Ammon's horn (tissue), 1 donor: Measurements from ENCODE around the gene MTG1.
"Not testable (repeated sequence)": the region's sequence is repeated elsewhere in the genome, so short reads cannot be mapped to it uniquely, and the experiment has no call there.

ENCODE experiments used
- DNase-seq: peaks from one replicate; pipeline ENCODE4 v3.0.0-alpha.2; 2016; ENCODE audit warnings: low spot score

MTG1 gene

DNA sequence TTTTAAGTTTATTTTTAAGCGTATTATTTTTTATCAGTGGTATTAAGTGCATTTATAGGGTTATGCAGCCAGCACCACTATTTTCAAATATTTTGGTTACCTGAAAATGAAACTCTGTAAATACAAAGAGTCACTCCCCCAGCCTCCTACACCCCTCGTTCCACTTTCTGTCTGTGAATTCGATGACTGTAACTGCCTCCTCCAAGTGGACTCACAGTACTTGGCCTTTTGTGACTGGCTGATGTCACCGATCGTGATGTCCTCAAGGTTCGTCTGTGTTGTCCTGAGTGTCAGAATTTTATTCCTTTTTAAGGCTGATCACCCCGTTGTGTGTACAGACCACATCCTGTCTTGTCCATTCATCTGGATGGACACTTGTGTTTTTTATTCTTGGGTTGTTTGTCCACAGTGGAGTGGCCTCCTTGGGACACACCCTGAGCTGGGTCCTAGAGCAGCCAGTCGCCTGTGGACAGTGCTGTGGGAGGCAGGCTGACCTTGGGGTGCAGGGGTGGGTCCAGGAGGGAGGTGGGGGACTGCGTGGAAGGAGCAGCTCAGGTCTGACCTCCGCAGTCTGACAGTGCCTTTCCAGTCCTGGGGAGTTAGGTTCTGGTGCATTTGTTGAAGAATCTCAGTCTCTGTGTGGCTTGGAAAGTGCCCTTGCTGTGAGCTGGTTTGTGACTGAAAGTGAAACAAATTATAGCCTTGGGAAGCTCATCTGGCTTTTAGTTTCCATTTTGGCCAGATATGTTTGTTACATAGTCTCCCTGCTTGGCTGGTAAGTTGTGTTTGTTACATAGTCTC, 6.9 kb downstream of the MTG1 start:
- DNase-seq = no peak

DNA sequence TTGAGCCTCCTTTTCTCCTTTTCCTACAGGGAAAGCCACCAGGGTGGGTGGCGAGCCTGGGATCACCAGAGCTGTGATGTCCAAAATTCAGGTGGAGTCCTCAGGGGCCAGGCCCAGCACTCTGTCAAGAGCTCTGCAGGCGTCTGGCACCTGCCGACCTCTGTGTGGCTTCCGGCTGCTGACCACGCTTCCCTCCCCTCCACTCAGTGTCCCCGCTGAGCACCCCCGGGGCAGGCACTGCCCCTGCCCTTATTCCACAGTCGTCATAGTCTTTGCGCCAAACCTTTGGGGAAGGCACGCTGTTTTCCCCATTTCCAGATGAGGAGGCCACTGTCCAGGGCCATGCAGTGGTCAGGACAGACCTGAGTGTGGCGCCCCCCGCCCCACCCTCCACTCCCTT, 7.5 kb downstream of the MTG1 start:
- no peak for DNase-seq

GRCh38 chr10:133401981-133402725, 8.2 kb downstream of the MTG1 start:
- no peak for DNase-seq

- DNase-seq = no peak
Measured at GRCh38 chr10:133403359-133403758, 9.4 kb downstream of the MTG1 start.

GRCh38 chr10:133403784-133404183, 9.8 kb downstream of the MTG1 start:
- DNase-seq = no peak

GRCh38 chr10:133405272-133405671, 11.3 kb downstream of the MTG1 start:
- DNase-seq = no peak

- no peak for DNase-seq
Measured at GRCh38 chr10:133405844-133406527, 12.0 kb downstream of the MTG1 start.

- DNase-seq = no peak
Measured at GRCh38 chr10:133411523-133412380, 17.8 kb downstream of the MTG1 start.

DNA sequence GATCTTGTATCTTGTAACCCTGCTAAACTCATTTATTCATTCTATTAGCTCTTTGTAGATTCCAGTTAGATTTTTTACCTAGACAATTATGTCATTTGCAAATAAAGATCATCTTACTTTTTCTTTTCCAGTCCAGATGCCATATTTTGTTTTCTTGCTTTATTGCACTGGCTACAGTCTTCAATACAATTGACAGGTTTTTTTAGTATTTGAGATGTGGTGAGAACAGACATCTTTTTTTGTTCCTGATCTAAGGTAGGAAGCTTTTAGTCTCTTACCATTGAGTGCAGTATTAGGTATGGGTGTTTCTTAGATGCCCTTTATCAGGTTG, 18.4 kb downstream of the MTG1 start:
- no peak for DNase-seq

- DNase-seq = not testable (repeated sequence)
Measured at GRCh38 chr10:133414401-133414800, 20.4 kb downstream of the MTG1 start.

- DNase-seq = no peak
Measured at GRCh38 chr10:133415752-133416151, 21.8 kb downstream of the MTG1 start.

DNA sequence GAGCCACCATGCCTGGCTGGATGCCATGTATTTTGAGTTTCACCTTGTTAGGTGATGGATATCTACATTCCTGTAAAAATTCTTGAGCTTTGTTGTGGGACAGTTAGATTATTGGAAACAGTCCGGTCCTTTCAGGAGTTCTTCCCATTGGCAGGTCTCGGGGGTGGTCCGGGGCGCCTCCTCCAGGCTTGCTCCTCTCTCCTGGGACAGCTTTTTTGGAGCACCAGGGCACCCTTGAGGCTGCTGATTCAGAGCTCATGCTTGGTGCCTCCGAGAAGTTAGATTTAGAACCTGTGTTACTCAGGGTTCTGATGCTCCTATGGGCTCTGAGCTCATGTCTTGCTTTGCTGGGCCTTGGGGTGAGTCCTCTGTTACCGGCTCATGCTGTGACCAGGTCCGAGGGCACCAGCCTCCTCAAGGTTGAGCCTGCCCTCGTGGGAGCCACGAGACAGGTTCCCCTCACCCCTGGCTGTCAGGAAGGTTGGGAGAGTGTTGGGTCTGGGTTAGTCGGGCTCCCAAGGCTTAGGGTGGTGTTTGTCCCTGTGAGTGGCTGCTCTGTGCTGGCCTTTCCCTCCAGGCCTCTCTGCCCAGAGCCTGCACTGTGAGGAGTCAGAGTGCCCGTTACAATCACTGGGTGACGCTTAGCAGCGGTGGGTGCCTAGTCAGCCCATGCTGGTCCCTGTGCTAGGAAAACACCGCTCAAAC, 24.5 kb downstream of the MTG1 start:
- DNase-seq = no peak

GRCh38 chr10:133419211-133419950, 25.4 kb downstream of the MTG1 start:
- DNase-seq = no peak

- no peak for DNase-seq
Measured at GRCh38 chr10:133420028-133420427, 26.1 kb downstream of the MTG1 start.

DNA sequence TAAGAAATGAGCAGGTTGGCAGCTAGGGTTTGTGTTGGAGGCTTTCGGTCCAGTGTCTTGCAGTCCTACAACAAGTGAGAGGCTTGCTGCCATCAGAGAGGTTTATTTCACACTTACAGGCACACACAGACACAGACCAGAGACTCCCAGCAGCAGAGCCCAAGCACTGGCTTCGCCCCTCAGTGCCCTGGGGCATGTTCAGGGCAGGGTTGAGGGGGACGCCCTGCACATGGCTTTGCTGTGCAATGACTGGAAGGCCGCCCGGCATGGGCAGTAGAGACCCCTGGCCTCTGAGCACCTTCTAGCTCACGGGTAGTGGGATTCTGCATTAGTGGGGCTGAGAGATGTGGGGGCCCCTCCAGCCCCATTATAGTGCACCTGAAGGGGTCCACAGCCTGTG, 26.6 kb downstream of the MTG1 start:
- DNase-seq = no peak

GRCh38 chr10:133421336-133422222, 27.6 kb downstream of the MTG1 start:
- DNase-seq = no peak

DNA sequence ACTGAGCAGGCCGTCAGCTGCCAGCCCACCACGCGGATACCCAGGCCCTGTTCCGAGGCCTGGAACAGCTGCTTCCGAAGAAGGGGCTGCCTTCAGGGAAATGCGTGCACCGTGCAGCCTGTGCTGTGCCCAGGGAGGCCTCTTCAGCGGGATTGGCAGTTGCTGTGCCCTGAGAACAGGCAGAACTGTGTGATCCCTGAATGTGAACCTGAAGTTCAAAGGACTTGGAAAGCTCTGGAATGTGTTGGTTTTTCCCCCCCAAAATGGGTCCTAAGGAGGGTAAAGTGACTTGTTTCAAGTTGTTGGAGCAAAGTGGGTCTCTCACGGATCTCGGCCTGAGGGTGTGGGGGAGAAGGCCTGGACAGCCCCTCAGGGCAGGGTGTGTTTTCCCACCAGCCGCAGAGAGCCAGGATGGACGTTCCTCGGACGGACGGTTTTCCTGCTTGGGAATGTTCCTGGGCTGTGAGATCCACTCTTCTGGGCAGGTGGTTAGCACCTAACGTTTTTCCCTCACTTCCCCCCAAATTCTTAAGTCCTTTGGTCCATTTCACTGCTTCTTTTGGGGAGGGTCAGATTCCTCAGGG, 28.4 kb downstream of the MTG1 start:
- DNase-seq = no peak

DNA sequence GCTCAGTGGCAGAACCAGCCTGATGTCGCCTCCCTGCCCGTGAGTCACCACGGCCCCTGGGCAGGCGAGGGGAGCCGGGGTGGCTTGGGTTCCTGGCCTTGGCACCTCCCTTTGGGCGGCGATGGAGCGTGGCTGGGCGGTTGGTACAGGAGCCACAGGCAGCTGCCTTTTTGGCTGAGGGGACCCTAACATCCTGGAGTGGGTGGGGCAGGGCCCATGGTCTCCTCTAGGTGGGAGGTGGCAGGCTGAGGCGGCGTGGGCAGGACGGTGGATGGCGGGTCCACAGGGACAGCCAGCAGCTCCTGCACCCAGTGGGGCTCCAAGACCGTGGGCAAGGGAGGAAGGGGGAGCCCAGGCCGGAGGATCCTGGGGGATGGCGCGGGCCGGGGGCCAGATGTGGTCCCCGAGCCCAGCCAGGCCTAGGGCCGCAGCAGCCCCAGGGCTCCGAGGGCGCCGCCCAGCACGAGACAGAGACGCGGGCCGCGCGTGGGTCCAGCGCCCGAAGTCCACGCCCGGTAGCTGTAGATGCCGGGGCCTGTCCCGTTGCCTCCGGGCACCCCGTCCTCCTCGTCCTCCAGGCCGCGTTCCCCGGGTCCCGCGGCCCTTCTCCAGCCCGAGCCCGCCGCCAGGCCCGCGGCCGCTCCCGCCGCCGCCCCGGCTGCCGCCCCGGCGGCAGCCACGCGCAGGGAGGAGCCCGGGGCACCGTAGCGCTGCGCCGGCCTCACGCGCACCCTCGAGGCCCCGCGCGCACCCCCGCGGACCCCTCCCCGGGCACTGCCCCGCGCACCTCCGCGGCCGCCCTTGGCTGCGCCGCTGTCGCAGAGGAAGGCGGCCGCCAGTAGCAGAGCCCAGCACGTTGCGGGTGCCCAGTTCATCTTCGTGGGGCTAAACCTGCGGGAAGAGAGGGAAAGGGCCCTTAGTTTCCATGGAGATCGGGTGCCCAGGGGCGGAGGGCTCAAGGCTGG, 29.1 kb downstream of the MTG1 start:
- DNase-seq = no peak
